T-helper 1 cell treated with Interleukin-12 subunit alpha and Interleukin-12 subunit beta and Interleukin-4 antibody, amounts not matched to agents 30 ng/mL and 1 ng/mL, for 36 hours (primary cell): Measurements from ENCODE around the gene RAE1. TPM values are rescaled to one million over a fixed set of nuclear protein-coding genes. Genes with fewer than 3 reads are reported as not detected.
"Not testable (repeated sequence)": the region's sequence is repeated elsewhere in the genome, so short reads cannot be mapped to it uniquely, and the experiment has no call there.

Experiments
- intact Hi-C: fragments of 100-400 bp; cut with micrococcal nuclease; formaldehyde crosslinking; loops from one replicate; pipeline ENCODE4 v1.15.1; 2024
- total RNA-seq: library from RNA; stranded (reverse); gene quantifications from 2 replicates; pipeline ENCODE4 v1.2.3, GENCODE V29; 2022

RAE1 gene
- total RNA-seq, 1 donor from 2014 or later: 37.2 TPM

DNA sequence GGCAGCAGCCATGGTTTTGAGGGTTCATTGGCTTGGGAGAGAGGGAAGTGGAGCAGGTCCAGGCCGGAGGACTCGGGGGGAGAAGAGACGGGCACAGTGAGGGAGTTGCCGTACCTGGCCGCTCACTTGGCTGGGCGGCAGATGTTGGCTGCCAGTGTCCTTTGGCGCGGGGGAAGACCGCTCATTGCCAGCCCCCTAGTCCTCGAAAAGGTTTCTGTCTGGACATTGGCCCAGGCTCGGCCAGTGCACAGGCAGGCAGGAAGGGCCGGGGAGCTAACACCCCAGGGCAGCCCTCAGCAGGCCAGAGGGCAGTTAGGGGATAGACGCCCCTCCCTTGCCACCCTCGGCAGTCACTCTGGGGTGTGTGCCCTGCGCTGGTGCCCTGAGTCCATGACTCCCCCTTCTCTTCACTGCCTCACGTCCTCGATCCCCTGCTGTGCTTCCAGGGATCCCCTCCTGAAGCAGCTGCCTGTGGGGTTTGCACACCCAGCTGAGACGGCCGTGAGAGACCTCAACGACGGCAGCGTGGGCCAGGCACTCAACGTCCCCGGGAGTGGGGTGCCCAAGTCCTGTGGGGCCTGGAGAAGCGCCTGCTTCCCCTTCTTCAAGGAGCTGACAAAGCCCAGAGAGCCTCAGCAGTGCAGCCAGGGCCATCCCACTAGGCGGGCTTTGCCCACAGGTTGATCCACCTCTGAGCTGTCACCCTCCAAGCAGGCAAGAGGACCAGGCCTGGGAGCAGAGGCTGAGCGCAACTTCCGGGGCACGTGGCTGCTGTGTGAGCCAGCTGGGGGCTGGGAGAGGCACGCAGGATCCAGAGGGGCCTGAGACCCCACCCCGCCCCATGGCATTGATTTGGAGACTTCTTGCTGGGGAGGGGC, 60.6 kb downstream of the RAE1 start:
- intact Hi-C loops: no loop called here

DNA sequence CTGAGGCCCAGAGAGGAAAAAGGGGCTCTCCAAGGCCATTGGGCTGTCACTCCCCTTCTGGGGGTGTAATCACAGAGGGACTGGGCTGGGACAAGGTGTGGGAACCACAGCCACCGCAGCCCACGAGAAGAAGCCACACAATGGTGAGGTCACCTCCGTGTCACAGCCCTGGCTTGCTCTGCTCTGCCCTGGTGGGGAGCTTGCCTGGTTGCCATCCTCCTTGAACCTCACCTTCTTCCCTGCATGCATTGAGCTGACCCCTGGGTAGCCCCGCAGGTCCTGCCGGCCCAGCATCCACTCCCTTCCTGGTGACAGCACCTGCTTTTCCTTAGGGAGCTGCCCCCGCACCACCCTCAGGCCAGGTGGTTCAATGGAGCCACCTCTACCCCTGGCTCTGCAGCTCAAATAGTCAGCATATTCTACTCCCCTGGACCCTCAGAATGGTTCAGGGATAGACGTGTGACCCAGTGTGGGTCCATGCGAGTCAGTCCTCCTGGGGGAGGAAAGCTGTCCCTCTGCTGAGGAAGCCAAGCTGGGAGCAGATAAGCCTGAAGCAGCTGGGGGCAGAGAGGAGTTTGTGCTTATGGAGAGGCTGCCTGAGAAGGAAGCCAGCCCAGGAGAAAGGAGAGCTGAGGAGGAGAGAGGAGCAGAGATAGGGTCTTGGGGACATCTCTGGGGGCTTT, 61.4 kb downstream of the RAE1 start:
- intact Hi-C loops: no loop called here

DNA sequence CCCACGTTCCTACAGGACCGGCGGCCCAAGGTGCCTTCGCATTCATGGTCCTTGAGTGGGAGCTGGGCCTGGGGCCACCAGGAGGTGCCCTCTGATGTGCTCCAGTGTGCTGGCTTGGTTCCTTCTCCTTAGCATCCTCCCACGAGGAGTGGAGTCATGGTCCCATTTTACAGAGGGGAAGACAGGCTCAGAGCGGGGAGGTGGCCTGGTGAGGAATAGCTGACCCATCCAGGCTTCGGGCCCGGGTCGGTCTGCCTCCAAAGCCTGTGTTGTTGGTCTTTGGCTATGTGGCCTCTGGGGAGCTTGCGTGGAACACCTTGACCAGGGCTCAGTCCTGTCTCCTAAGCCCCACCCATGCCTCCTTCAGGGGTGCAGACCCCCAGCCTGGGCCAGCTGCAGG, 62.9 kb downstream of the RAE1 start:
- intact Hi-C loops: no loop called here

DNA sequence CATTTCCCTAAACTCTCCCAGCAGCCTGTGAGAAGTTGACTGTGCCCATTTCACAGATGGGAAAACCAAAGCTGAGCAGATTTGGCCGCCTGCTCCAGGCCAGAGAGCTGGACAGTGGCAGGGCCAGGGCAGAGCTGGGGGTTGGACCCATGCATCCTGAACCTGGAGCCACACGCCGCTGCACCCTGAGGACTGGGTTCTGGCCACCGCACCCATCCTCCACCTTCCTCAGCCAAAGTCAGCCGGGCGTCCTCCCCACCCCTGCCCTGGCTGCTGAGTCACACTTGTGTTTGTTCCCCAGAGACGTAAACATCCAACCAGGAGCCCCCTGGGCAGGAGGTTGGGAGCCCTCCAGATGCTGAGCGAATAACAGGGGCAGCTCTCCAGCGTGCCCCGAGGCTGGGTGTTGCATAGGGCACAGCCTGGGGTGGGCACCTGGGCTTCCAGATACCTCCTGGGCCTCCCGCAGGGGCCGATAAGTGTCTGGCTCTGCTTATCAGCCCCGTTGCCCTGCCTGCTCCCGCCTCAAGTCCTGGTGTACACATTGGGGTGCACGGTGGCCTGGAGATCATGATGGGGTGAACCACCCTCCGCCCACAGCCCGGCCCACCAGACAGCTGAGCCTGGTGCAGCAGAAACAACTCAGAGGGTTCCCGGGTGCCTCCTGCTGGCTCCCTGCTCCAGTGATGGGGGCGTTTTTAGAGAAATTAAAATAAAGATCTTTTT, 64.0 kb downstream of the RAE1 start:
- intact Hi-C loops: no loop called here

DNA sequence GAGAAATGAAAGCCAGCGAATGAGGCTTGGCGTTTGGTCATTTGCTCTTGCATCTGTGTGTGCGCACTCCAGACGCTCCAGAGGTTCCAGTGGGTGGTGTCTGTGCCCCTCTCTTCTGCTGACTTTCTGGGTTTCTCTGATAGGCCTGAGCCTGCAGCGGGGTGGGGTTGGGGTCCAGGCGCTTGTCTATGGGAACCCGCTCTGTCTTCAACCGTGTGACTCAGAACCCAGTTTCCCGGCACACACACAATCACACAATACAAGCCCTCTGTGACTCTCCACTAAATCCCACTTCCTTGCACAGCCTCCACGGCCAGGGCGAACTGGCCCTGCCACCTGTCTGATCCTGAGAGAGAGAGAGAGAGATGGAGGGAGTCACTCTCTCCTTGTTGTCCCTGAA, 64.7 kb downstream of the RAE1 start:
- intact Hi-C loops: no loop called here

DNA sequence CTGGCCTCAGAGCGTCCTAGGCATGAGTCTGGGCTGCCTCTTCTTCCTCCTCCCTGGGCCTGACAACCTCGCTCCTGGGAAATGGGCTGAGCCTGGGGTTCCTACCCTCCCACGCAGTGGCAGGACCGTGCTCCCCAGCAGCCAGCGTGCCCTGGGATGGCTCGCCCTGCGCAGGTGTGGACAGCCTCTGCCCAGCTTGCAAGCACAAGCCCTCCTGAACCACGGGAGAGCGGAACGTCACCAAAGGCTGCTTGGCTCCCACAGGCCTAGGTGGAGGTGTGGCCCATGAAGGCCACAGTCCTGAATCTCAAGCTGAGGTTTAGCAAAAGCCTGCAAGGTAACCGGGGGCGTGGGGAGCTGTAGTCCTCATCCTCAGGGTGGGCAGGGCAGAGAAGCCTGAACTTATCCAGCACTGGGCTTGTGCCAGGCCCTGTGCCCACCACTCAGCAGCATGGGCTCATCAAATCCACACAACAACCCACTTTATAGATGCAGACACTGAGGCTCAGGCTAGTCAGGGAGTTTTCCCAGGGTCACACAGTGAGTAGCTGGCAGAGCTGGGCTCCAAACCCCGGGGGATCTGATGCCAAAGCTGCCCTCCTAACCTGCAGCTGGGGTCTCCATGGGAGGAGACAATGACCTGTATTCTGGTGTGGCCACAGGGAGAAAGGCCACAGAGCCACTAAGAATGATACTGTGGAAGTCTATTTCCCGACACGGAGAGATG, 65.4 kb downstream of the RAE1 start:
- intact Hi-C loops: no loop called here

DNA sequence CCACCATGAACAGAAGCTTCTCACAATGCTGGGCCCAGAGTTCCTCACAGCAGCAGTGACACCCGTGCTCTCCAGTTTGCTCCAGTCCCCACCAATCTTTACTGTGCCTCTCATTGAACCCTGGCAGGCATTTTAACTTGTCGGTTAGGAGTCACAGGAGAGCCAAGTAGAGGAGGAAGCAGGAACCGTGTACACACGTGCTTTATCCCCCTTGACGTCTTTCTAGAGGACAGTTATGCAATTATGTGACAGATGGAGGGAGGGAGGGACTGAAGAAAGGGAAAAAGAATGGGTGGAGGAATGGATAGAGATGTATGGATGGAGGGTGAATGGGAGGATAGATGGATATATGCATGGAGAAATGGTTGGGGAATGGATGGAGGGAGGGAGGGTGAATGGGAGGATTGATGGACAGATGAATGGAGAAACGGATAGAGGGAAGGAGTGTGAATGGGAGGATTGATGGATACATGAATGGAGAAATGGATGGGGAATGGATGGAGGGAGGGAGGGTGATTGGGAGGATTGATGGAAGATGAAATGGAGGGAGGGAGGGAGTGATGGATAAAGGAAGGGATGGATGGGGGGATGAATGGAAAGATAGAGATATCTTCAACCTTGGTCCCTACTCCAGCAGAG, 66.1 kb downstream of the RAE1 start:
- intact Hi-C loops: no loop called here

DNA sequence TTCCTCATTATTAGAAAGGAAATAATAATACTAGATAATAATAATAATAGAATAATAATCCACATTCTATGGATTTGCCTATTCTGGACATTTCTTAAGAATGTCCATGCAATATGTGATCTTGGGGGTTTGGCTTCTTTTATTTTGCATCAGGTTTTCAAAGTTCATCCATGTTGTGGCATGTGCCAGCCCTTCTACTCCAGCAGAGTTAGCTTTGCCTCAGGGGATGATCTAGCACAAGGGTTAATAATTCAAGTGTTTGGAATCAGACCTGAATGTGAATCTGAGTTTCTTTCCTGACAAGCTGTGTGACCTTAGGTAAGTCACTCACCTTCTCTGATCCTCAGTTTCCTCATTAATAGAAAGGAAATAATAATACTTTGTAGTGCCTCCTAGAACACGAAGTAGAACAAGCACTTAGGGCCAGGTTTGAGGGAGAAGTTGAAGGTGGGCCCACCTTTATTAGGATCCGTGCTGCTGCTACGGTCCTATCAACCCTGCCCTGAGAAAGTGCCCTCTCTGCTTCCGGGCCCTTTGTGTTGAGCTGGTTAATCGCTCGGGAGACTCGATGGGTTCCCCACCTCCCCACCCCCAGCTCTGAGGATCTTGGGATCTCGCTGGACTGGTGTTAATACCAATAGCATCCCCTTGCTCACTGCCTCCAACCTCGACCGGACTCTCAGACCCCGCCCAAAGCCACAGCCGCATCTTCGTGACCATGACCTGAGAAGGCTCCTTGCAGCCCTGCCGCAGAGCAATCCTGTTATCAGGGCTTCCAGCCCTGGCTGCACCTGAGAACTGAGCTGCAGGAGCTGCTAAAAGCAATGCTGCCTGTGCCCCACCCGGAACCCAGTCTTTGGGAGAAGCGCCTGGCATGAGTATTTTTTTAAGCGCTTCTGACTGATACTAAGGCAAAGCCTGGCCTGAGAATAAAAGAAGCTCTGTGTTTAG, 67.0 kb downstream of the RAE1 start:
- intact Hi-C loops: no loop called here

DNA sequence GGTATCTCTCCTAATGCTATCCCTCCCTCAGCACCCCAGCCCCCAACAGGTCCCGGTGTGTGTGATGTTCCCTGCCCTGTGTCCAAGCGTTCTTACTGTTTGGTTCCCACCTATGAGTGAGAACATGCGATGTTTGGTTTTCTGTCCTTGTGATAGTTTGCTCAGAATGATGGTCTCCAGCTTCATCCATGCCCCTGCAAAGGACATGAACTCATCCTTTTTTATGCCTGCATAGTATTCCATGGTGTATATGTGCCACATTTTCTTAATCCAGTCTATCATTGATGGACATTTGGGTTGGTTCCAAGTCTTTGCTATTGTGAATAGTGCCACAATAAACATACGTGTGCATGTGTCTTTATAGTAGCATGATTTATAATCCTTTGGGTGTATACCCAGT, 68.4 kb downstream of the RAE1 start:
- intact Hi-C loops: not testable (repeated sequence)

DNA sequence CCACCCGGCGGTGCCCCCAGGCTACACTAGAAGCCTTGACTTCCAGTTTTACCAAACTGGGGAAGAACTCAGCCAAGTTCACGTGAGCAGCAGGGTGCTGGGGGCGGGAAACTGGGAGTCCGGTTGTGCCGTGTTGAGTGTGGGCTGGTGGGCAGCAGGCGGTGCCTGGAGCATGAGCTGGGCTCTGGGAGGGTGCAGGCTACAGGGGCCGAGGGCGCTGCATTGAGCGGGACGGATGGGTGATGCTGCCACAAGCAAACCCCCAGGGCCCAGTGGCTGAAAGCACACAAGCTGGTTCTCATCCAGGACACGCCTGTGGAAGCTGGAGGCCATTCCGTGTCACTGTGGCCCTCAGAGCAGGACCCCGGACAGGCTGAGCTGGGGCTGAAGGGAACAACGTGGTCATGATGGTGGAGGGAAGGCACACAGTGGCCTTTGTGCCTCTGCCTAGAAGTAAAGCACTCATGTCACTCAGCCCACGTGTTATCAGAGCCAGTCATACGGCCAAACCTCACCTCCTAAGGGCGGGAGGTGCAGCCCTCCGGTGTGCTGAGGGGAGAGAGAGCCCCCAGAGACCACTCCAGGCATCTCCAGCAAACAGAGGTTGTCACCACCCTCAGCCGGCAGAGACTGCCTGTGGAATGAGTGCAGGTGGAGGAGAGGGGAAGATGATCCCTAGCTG, 69.7 kb downstream of the RAE1 start:
- intact Hi-C loops: no loop called here

DNA sequence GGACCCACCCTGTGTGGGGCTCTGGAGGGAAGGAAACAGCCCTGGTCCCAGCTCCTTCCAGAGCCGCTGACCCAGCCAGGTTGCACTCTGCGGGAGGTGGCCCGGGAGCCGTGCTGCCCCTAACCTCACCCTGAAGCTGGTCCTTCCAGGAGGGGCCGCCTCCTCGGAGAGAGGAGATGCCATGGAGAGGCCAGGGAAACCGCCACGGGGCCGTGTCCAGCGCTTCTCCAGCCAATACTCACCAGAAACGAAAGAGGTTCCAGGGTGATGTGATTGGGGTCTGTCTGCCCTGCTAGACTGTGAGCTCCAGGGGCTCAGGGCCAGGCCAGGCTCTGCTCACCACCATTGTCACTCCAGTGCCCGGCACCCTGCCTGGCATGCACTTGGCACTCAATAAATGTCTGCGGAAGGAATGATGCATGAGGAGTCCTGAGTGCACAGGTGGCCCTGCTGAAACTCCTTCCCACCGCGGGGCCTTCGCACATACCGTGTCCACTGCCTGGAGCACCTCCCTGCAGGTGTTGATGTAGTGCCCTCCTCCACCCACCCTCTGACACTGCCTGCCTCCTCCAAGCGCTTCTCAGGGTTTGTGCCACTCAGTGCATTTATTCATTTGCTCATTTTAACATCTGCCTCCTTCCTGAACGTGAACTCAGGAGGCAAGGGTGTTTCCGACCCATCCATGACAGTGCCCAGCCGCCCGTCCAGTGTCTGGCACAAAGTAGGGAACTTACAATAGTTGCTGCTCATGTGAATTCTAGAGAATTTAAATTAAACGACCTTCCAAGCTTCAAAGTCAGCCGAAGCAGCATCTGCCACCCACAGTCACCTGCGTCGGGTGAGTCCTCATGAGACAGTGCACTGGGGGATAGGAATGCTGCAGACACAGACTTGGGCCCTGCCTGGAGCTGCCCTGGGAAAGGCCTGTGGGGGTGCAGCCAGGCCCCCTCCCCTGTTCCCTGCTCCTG, 70.5 kb downstream of the RAE1 start:
- intact Hi-C loops: no loop called here

DNA sequence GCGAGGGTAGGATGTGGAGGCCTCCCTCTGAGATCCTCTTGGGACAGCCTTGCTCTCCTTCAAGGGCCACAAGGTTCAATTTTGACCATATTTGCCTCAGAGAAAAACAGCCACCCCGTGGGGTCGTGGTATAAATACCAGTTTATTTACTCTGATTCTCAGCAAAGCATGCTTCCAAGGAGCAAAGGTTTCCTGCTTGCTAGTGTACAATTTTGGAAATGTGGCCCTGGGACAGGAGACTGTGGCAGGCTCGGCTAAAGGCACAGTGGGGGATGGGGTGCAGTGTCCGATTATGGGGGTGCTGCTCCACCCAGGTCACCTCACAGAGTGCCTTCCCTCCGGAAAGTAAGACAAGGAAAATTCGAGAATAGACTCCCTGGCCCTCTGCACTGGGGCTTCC, 71.2 kb downstream of the RAE1 start:
- intact Hi-C loops: no loop called here

DNA sequence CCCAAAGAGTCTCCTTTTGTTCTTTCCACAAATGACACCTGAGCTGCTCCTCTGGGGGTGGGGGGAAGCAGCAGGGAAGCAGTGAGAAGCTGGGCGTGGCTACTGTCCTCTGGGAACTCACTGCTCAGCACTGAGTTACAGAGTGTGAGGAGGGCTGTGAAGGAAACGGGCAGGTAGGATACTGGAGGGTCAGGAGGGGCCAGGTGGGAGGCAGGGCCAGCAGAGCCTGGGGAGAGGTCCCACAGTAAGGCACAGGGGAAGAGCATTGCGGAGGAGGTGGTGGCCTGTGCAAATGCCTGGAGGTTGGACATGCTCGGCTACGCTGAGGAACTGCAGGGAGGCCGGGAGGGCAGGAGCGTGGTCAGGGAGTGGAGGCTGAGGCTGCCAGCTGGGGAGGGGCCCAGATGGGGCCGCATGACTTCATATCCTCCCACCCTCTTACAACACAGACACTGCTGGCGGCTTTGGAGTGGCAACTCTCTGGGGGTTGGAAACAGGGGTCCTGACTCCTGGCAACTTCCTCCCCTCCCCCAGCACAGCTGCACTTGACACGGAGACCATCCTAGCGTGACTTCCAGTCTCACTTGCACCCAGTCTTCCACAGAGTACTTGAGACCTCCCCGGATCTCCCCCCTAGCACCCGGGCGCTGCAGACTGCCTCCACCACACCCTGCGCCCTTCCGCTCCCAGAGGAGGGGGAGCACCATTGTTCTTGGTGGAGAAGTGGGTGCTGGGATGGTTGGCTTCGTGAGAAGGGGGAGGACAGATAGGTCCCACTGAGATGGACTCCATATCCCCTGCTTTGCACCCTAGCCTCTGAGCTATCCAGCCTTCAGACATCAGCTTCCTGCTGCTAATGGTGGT, 74.3 kb downstream of the RAE1 start:
- intact Hi-C loops: no loop called here

DNA sequence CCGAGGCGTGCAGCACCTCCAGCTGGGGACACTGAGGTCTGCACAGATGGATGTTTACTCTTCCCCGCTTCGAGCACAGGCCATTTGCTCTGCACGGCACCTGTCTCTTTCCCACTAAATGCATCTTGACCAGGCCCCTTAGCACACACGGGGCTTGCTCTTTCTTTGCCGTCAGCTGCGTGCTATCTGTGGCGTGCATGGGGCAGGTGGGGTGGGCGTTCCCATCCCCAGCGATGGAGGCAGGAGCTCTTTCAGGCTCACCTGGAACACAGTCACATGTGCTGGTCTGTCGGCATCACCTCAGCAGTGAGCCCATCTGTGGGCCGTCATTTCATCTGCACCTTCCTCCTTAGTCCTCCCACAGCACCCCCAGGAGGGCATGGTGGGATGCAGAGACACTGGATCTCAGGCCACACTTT, 75.2 kb downstream of the RAE1 start:
- intact Hi-C loops: no loop called here

DNA sequence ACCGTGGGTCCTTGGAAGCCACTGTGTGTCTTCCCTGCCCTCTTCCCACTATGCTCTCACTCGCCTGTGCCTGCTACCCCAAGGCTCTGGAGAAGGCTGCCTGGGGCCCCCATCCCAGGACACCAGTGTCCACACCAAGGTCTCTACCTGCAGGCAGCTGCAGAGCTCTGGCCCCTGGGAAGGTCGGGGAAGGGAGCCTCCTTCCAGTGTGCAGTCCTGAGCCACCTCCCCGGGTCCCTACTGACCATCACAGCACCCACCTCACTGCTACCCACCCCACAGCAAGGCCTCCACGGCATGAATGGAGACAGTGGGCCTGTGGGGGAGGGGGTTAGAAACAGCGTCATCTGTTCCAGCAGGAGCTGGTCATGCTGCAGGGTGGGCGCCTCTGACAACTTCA, 75.8 kb downstream of the RAE1 start:
- intact Hi-C loops: no loop called here

DNA sequence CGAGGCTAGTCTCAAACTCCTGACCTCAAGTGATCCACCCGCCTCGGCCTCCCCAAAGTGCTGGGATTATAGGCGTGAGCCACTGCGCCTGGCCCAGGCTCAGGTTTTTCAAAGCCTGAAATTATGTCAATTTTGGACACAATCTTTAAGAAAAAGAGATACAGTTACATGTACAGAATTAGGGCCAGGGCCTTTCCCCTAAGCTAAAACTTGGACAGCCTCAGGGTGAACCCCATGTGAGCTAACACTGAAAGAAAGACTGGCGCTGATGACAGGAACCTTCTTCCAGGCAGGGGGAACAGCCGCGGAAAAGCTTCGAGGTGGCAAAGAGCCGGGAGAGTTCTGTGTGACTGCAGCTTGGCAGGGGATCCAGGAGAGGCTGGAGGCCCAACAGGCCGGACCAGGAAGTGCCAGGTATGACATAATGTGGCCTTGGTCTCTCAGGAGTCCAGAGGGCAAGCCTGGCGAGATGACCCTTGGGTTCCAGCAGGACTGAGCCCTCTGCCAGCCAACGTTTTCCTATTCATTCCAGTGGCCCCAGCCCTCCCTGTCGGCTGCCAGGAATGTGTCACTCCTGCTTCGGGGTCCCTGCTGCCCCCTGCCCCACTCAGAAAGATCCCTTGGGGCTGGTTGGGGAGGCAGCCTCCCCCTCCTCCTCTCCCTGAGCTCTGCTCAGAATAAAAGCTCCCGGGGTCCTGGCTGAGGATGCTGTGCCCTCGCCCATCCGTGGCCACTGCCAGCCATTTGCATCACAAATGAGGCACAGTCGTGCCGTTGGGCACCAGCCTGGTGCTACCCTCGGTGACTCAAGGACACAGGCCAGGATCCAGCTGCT, 77.5 kb downstream of the RAE1 start:
- intact Hi-C loops: no loop called here
